Heart right ventricle (tissue), 16 donors: ENCODE data around the gene CEP95. TPM values are rescaled to one million over a fixed set of nuclear protein-coding genes. Genes with fewer than 3 reads are reported as not detected.

Source experiments
- ATAC-seq, 8 donors: fragments of 200-7000 bp; cut with Tn5 transposase; one replicate each; pipeline ENCODE4 v1.9.1; 2020; ENCODE audit warnings: mild to moderate bottlenecking in 8 of 8, moderate library complexity in 8 of 8, moderate number of reproducible peaks in 1 of 8
- DNase-seq, 2 donors: peaks; one replicate each; pipeline ENCODE4 v3.0.0-alpha.2; 2020
- H3K27ac ChIP-seq, 10 donors: fragments of 200-600 bp; sonication (generic) in 2 of 10; one replicate each; pipeline versions ENCODE4 v1.5.0 to v1.8.0; 2020 to 2022; ENCODE audit warnings: mild to moderate bottlenecking in 3 of 10
- H3K27me3 ChIP-seq, 7 donors: fragments of 200-600 bp; one replicate each; pipeline ENCODE4 v1.8.0; 2021 to 2022; ENCODE audit warnings: mild to moderate bottlenecking in 2 of 7
- H3K36me3 ChIP-seq, 9 donors: fragments of 200-600 bp; sonication (generic) in 1 of 9; one replicate each; pipeline versions ENCODE4 v1.5.0 to v1.8.0; 2020 to 2022; ENCODE audit warnings: mild to moderate bottlenecking in 2 of 9
- H3K4me1 ChIP-seq, 9 donors: fragments of 200-600 bp; sonication (generic) in 1 of 9; one replicate each; pipeline versions ENCODE4 v1.5.0 to v1.8.0; 2020 to 2022; ENCODE audit warnings: mild to moderate bottlenecking in 4 of 9
- H3K4me3 ChIP-seq, 10 donors: fragments of 200-600 bp; sonication (generic) in 2 of 10; one replicate each; pipeline versions ENCODE4 v1.5.0 to v1.8.0; 2020 to 2022; ENCODE audit warnings: mild to moderate bottlenecking in 7 of 10, moderate library complexity in 2 of 10
- H3K9me3 ChIP-seq, 11 donors: fragments of 200-600 bp in 10 of 11; sonication (generic) in 2 of 11; one replicate each; pipeline versions ENCODE4 v1.5.0 to v1.8.0; 2013 to 2022; ENCODE audit warnings: mild to moderate bottlenecking in 2 of 11, control low read depth in 1 of 11, moderate library complexity in 1 of 11
- WGBS, 2 donors: extraction: QIAGEN DNeasy Blood & Tissue Kit; methylation state at CpG; one replicate each; pipeline ENCODE4 v1.1.7; 2013; ENCODE audit warnings: inconsistent platforms in 1 of 2; 5-methylcytosine and 5-hydroxymethylcytosine counted together
- intact Hi-C, 10 donors: fragments of 100-400 bp; cut with DNase I; formaldehyde crosslinking; loops; one replicate each; pipeline versions ENCODE4 v1.11.1 to v1.14.2; 2022
- polyA plus RNA-seq, 2 donors: library from polyadenylated mRNA; stranded (reverse); fragments of 200-250 nt; gene quantifications; one replicate each; pipeline ENCODE4 v1.2.3, GENCODE V29; 2013
- total RNA-seq, 10 donors: library from RNA; stranded (reverse); fragmentation: NEBNext Ultra II Directional in 3 of 10; extraction: Animal tissue kit (Norgen Biotek cat#: 25700) in 3 of 10; gene quantifications; one replicate each; pipeline versions ENCODE4 v1.2.1 to v1.2.4, GENCODE V29; 2021 to 2023
- TF ChIP-seq, protein P1 (sequence below), 9 donors: fragments of 200-600 bp; sonication (generic) in 2 of 9; IDR thresholded peaks; one replicate each; pipeline versions ENCODE4 v1.5.0 to v1.8.0; 2021 to 2022; ENCODE audit warnings: antibody characterized with exemption in 9 of 9, mild to moderate bottlenecking in 5 of 9, moderate library complexity in 1 of 9
- donor health status: Arrhythmogenic right ventricular cardiomyopathy.
- donor health status: ischemic (EF 13 %, LVEDD 7.1; RV severe dilation, severe dysfunction).
- donor health status: healthy with polysubstance abuse.
- donor health status: DM: no; HTN: yes; CAD: no.
- donor health status: DM: no; HTN: no; CAD: no.
- donor health status: ischemic (EF 25% LVEDD 6.9; RV normal size, moderate dysfunction).
- donor health status: ischemic (EF 25% LVEDD 5.7; RV mildly dilated, moderate dysfunction).
- donor health status: healthy.
- donor health status: DM: yes; HTN: yes; CAD: no.
- donor health status: Ischemic cardiomyopathy.
- donor health status: ischemic (EF 35%, LVEDD 5.7; RV mildly dilated, moderate dysfunction).
- donor health status: nonischemic (EF 11% LVEDD 7.7; RV severe dilation, severe dysfunction).
- donor health status: DM: yes; HTN: yes; CAD: no.
- donor health status: PGD.
- donor health status: ischemic (EF 29% LVEDD 5.4; RV normal size, mild dysfunction).
- donor health status: nonischemic (EF 23%, LVEDD 6.1; RV moderate dilation, normal function).

CEP95 gene
- total and polyA plus RNA-seq, 12 donors: 8.6 to 62.4 (median 14.6) TPM

GRCh38 chr17:64537488-64537887, 30.7 kb downstream of the CEP95 start:
- Histone ChIP-seq H3K4me3 (no peak overlapping the region), H3K27me3 (no peaks in the 10 kb centered on the region), H3K4me1 (peaks cover 0 to 2% (median 0%) of the 10 kb centered on the region in 9 donors), H3K9me3 (no peaks in the 10 kb centered on the region), H3K27ac (peak overlapping the region in 1 of 10 donors; percentile 30), H3K36me3 (peaks cover 0 to 99% (median 53%) of the 10 kb centered on the region in 9 donors)
- ATAC-seq (no peak), DNase-seq (no peak)
- intact Hi-C loops: loop anchor here in 2 of 10 donors (10.0 kb wide), 1 partner anchor 107 kb away; no protein-coding TSS in a partner anchor
- WGBS, 2 donors: 50 to 58% methylated on average over 5 of the region's 5 CpGs
- TF ChIP-seq, protein P1, sequence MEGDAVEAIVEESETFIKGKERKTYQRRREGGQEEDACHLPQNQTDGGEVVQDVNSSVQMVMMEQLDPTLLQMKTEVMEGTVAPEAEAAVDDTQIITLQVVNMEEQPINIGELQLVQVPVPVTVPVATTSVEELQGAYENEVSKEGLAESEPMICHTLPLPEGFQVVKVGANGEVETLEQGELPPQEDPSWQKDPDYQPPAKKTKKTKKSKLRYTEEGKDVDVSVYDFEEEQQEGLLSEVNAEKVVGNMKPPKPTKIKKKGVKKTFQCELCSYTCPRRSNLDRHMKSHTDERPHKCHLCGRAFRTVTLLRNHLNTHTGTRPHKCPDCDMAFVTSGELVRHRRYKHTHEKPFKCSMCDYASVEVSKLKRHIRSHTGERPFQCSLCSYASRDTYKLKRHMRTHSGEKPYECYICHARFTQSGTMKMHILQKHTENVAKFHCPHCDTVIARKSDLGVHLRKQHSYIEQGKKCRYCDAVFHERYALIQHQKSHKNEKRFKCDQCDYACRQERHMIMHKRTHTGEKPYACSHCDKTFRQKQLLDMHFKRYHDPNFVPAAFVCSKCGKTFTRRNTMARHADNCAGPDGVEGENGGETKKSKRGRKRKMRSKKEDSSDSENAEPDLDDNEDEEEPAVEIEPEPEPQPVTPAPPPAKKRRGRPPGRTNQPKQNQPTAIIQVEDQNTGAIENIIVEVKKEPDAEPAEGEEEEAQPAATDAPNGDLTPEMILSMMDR (IDR thresholded peaks at IDR 0.05): no peak

DNA sequence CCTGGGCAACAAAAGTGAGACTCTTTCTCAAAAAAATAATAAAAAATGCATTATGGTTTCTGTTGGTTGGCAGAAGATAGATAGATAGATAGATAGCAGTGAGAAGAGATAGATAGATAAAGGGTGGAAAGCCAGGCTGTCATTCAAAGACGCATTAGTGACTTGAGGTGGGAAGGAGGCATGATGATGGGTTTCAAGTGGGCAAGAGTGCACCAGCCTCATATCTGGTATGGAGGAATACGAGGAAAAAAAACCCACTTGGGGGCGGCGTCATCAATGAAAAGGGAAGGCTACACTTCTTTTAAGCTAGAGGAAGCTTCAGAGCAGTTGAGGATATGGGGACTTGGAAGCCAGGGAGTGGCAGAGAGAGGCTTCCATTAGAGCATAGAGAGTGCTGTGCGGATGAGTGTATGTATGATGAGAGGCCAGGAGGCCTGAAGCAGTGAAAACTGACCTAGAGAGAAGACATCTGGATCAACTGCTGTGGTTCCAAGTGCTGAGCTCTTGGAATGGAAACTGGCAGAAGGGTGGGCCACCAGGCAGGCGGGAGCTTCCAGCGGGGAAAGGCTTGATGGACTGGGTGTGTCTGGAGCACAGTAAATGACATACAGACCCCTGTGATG, 31.8 kb downstream of the CEP95 start:
- H3K27ac ChIP-seq: no peak overlapping the region
- intact Hi-C loops: loop anchor here in 2 of 10 donors (10.0 kb wide), 1 partner anchor 106 kb away; no protein-coding TSS in a partner anchor
- no peaks in the 10 kb centered on the region for H3K27me3 ChIP-seq
- H3K9me3 ChIP-seq: no peaks in the 10 kb centered on the region
- H3K4me1 ChIP-seq: no peaks in the 10 kb centered on the region
- DNase-seq (no peak), ATAC-seq (peak in 5 of 8 donors; percentile 19 to 53 (median 41))
- TF ChIP-seq, protein P1 (IDR thresholded peaks at IDR 0.05): no peak
- H3K36me3 ChIP-seq: peaks cover 0 to 99% (median 44%) of the 10 kb centered on the region in 9 donors
- H3K4me3 ChIP-seq: no peak overlapping the region
- 84 to 87% methylated on average over 7 of the region's 7 CpGs for WGBS, 2 donors

- intact Hi-C loops: no loop called here
- ATAC-seq (no peak), DNase-seq (no peak)
- H3K4me3 ChIP-seq: no peak overlapping the region
- 96% methylated on average over 5 of the region's 5 CpGs for WGBS, 2 donors
- no peaks in the 10 kb centered on the region for H3K27me3 ChIP-seq
- H3K4me1 ChIP-seq: no peaks in the 10 kb centered on the region
- H3K9me3 ChIP-seq: no peaks in the 10 kb centered on the region
- TF ChIP-seq, protein P1 (IDR thresholded peaks at IDR 0.05): no peak
- H3K36me3 ChIP-seq: peaks cover 0 to 99% (median 31%) of the 10 kb centered on the region in 9 donors
- H3K27ac ChIP-seq: no peak overlapping the region
Observed at GRCh38 chr17:64540118-64540776, 33.5 kb downstream of the CEP95 start.

DNA sequence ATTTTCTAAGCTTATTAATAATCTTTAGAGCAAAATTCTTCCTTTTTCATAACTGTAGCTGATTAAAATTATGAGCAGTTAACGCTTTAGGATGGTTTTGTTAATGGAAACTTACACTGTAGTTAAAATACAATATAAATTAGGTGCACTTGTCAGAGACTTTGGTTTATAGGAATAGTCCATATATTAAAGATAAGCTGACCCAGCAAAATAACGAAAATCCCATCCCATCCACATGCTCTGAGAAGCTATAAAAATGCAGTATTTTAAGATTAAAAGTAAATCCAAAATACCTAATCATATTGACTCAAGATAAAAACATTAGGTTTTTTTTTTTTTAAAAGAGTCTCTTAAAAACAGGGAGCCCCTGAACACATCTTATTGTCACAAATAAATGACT, 38.0 kb downstream of the CEP95 start:
- no peak for DNase-seq
- TF ChIP-seq, protein P1 (IDR thresholded peaks at IDR 0.05): no peak
- ATAC-seq: no peak
- Histone ChIP-seq H3K4me3 (no peak overlapping the region), H3K27ac (no peak overlapping the region), H3K4me1 (no peaks in the 10 kb centered on the region), H3K9me3 (no peaks in the 10 kb centered on the region), H3K27me3 (no peaks in the 10 kb centered on the region), H3K36me3 (peaks cover 0 to 100% (median 16%) of the 10 kb centered on the region in 9 donors)
- intact Hi-C loops: no loop called here
- WGBS, 2 donors: 92 to 93% methylated on average over 2 of the region's 2 CpGs
